ENCODE data around the gene PIP4K2C.

DNA sequence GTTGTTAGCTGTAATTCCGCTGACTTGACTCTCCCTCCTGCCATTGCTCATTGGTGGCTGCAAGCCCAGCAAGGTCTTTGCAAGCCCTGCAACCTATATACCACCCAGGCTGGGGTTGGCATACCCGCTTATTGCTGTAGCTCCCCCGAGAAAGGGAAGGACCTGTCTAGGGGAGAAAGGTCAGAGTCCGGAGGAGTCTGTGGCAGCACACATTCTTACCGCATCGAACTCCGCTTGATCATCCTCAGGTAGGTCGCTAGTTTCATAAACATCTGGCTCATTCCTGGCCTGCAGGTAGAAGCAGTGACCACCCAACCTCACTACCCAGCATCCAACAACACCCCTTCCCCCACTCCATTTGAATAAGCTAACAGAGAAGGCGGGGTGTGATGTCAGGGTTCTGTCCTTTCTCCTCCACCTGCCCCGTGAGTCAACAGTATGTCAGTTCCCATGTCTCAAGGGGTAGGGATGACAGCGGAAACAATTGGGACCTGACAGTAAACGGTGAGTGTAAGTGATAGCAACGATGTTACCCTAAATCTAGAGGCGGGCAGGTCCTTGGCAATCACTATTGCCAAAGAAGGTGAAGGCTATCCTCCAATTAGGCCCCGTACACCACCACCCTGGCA is 45.1 kb upstream of the PIP4K2C start:
- TF ChIP-seq, protein P1, sequence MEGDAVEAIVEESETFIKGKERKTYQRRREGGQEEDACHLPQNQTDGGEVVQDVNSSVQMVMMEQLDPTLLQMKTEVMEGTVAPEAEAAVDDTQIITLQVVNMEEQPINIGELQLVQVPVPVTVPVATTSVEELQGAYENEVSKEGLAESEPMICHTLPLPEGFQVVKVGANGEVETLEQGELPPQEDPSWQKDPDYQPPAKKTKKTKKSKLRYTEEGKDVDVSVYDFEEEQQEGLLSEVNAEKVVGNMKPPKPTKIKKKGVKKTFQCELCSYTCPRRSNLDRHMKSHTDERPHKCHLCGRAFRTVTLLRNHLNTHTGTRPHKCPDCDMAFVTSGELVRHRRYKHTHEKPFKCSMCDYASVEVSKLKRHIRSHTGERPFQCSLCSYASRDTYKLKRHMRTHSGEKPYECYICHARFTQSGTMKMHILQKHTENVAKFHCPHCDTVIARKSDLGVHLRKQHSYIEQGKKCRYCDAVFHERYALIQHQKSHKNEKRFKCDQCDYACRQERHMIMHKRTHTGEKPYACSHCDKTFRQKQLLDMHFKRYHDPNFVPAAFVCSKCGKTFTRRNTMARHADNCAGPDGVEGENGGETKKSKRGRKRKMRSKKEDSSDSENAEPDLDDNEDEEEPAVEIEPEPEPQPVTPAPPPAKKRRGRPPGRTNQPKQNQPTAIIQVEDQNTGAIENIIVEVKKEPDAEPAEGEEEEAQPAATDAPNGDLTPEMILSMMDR (conservative IDR thresholded peaks at IDR 0.05 in 1 of 2, IDR thresholded peaks at IDR 0.05 in 1 of 2; ENCODE audit: extremely low read depth in 1 of 2, insufficient read depth in 1 of 2, low read depth in 1 of 2, low read length in 2 of 2): no peak
- no peak for TF ChIP-seq EZH2 (IDR thresholded peaks at IDR 0.05; ENCODE audit: borderline replicate concordance, low read length)
